Fibroblast of lung (primary cell): ENCODE data around the gene TTLL11. TPM values are rescaled to one million over a fixed set of nuclear protein-coding genes. Genes with fewer than 3 reads are reported as not detected.

Source experiments
- DNase-seq, 2 donors: peaks; one replicate each; pipeline versions ENCODE4 v3.0.0 to v3.0.0-alpha.2; 2010; ENCODE audit warnings: low read depth in 2 of 2
- H2AFZ ChIP-seq: 2 replicates; pipeline ENCODE4 v1.5.1; 2012; ENCODE audit warnings: low read length, control low read depth, inconsistent platforms
- H3K27ac ChIP-seq: 2 replicates; pipeline ENCODE4 v1.5.1; 2011; ENCODE audit warnings: low read length, control low read depth; ENCODE audit not compliant: insufficient read depth
- H3K27me3 ChIP-seq: 2 replicates; pipeline ENCODE4 v1.5.1; 2011; ENCODE audit warnings: mild to moderate bottlenecking, low read length; ENCODE audit not compliant: control insufficient read depth, insufficient read depth
- H3K36me3 ChIP-seq: 2 replicates; pipeline ENCODE4 v1.5.1; 2011; ENCODE audit warnings: low read length; ENCODE audit not compliant: control insufficient read depth, insufficient read depth
- H3K4me1 ChIP-seq: 2 replicates; pipeline ENCODE4 v1.5.1; 2011; ENCODE audit warnings: low read length; ENCODE audit not compliant: control insufficient read depth, insufficient read depth; ENCODE audit errors: extremely low read depth
- H3K4me2 ChIP-seq: 2 replicates; pipeline ENCODE4 v1.5.1; 2011; ENCODE audit warnings: low read length, control low read depth; ENCODE audit not compliant: insufficient read depth; ENCODE audit errors: extremely low read depth
- H3K4me3 ChIP-seq, 4 experiments: fragments of 200-600 bp in 1 of 4; sonication (generic) in 1 of 4; replicated peaks in 1 of 4; 2 replicates each; pipeline ENCODE4 v1.5.1; 2011 to 2016; ENCODE audit warnings: low read length in 4 of 4, low read depth in 3 of 4, mild to moderate bottlenecking in 3 of 4, control low read depth in 2 of 4, inconsistent platforms in 1 of 4, mixed read lengths in 1 of 4; ENCODE audit not compliant: insufficient read depth in 1 of 4; ENCODE audit errors: control extremely low read depth in 1 of 4
- H3K79me2 ChIP-seq: 2 replicates; pipeline ENCODE4 v1.5.1; 2012; ENCODE audit warnings: mild to moderate bottlenecking, low read length, inconsistent platforms; ENCODE audit not compliant: control insufficient read depth, insufficient read depth
- H3K9ac ChIP-seq: 2 replicates; pipeline ENCODE4 v1.5.1; 2011; ENCODE audit warnings: mild to moderate bottlenecking, low read length, control low read depth; ENCODE audit not compliant: insufficient read depth
- H3K9me3 ChIP-seq: 2 replicates; pipeline ENCODE4 v1.5.1; 2012; ENCODE audit warnings: low read depth, low read length; ENCODE audit not compliant: control insufficient read depth, insufficient read depth
- H4K20me1 ChIP-seq: 2 replicates; pipeline ENCODE4 v1.5.1; 2011; ENCODE audit warnings: low read length; ENCODE audit not compliant: control insufficient read depth, insufficient read depth; ENCODE audit errors: extremely low read depth
- EZH2 ChIP-seq: IDR thresholded peaks from 2 replicates; pipeline ENCODE4 v1.5.1; 2012; ENCODE audit warnings: low read length, control low read depth, mild to moderate bottlenecking; ENCODE audit errors: missing control alignments
- polyA plus RNA-seq, 2 donors: library from polyadenylated mRNA; depleted of rRNA in 1 of 2; stranded (reverse) in 1 of 2; unstranded in 1 of 2; fragments of >200 nt; gene quantifications; 2 replicates each; pipeline ENCODE4 v1.2.1, GENCODE V29; 2011 to 2012; ENCODE audit warnings: missing spikeins in 1 of 2
- total RNA-seq: library from RNA; depleted of rRNA; stranded (reverse); fragments of >200 nt; gene quantifications from 2 replicates; pipeline ENCODE4 v1.2.1, GENCODE V29; 2014
- TF ChIP-seq, protein P1 (sequence below), 2 donors: IDR thresholded peaks in 1 of 2; conservative IDR thresholded peaks in 1 of 2; 1 replicate in 1 of 2; 2 replicates in 1 of 2; pipeline ENCODE4 v1.5.1; 2011 to 2012; ENCODE audit warnings: low read length in 2 of 2, control low read depth in 1 of 2, inconsistent platforms in 1 of 2, low read depth in 1 of 2, mild to moderate bottlenecking in 1 of 2

Gene TTLL11
- total and polyA plus RNA-seq, 2 donors (not counting 1 experiment from before 2014, with no cell fraction given): 3.9 to 4.8 TPM

DNA sequence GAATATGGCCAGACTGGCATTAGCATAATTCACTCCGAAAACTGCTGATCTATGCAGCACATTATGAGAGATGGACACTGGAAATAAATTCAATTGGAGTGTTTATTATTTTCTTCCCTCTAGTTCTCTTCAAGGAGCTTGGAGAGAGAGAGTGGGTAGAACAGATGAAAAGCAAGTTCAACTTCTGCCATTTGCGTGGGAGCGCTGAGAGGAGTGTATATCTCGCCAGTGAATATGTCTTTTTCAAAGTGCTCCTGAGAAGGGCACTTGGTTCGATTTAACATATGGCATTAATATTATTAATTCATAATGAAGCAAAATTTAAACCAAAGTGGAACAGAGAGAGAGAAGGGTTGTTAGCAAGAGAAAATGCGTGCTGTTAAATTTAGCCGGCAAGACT is 227.2 kb downstream of the TTLL11 start:
- no peaks in the 10 kb centered on the region for H3K9me3 ChIP-seq
- no peak overlapping the region for H2AFZ ChIP-seq
- no peak for DNase-seq
- no peaks in the 10 kb centered on the region for H3K79me2 ChIP-seq
- H3K4me2 ChIP-seq: no peak overlapping the region
- H3K27me3 ChIP-seq: no peaks in the 10 kb centered on the region
- no peak overlapping the region for H3K4me3 ChIP-seq
- no peaks in the 10 kb centered on the region for H3K4me1 ChIP-seq
- H3K36me3 ChIP-seq: no peaks in the 10 kb centered on the region
- no peak for TF ChIP-seq EZH2
- TF ChIP-seq, protein P1, sequence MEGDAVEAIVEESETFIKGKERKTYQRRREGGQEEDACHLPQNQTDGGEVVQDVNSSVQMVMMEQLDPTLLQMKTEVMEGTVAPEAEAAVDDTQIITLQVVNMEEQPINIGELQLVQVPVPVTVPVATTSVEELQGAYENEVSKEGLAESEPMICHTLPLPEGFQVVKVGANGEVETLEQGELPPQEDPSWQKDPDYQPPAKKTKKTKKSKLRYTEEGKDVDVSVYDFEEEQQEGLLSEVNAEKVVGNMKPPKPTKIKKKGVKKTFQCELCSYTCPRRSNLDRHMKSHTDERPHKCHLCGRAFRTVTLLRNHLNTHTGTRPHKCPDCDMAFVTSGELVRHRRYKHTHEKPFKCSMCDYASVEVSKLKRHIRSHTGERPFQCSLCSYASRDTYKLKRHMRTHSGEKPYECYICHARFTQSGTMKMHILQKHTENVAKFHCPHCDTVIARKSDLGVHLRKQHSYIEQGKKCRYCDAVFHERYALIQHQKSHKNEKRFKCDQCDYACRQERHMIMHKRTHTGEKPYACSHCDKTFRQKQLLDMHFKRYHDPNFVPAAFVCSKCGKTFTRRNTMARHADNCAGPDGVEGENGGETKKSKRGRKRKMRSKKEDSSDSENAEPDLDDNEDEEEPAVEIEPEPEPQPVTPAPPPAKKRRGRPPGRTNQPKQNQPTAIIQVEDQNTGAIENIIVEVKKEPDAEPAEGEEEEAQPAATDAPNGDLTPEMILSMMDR (conservative IDR thresholded peaks at IDR 0.05 in 1 of 2, IDR thresholded peaks at IDR 0.05 in 1 of 2; ENCODE audit: low read depth in 1 of 2, low read length in 2 of 2): no peak
- no peaks in the 10 kb centered on the region for H4K20me1 ChIP-seq
- H3K27ac ChIP-seq: no peak overlapping the region
- no peak overlapping the region for H3K9ac ChIP-seq

DNA sequence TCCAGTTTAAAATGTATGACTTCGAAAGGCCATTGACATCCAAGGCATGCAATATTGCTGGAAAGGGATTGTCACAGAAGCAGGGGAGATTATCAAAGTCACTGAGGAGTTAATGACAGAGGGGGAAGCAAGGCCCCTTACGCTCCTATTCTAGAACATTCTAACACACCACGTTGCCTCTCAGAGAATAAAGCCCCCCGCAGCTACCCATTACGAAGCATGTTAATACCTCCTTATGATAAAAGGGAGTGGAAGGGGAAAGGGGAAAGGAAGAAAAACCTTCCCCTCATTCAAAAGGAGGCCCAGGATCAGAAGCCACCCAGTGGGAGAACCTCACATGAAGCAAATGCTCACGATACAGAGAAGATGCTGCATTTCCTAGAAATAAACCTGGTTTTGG is 228.0 kb downstream of the TTLL11 start:
- TF ChIP-seq, protein P1 (conservative IDR thresholded peaks at IDR 0.05 in 1 of 2, IDR thresholded peaks at IDR 0.05 in 1 of 2; ENCODE audit: low read depth in 1 of 2, low read length in 2 of 2): no peak
- no peak for TF ChIP-seq EZH2
- no peak overlapping the region for H2AFZ ChIP-seq
- H3K4me1 ChIP-seq: no peaks in the 10 kb centered on the region
- no peak overlapping the region for H3K9ac ChIP-seq
- H3K4me3 ChIP-seq: no peak overlapping the region
- no peaks in the 10 kb centered on the region for H3K9me3 ChIP-seq
- DNase-seq: no peak
- H3K27me3 ChIP-seq: no peaks in the 10 kb centered on the region
- H3K4me2 ChIP-seq: no peak overlapping the region
- H3K79me2 ChIP-seq: no peaks in the 10 kb centered on the region
- no peaks in the 10 kb centered on the region for H3K36me3 ChIP-seq
- H4K20me1 ChIP-seq: no peaks in the 10 kb centered on the region
- H3K27ac ChIP-seq: no peak overlapping the region

DNA sequence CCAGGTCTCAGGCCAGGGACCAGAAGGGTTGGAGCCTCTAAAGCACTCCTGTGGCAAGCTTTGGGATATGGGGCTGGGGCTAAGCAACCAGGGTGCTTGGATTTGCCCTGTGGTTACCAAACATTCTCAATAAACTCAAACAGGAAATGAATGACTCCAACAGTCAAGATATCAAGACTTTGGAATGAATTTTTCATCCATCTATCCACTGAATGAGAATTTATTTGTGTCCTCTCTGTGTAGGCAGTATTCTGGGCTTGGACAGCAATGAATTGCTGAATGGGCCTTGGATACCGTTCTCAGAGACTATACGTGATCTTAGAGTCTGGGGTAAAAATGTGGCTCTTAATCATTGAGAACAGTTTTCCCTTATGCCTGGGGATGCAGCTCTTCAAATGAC is 229.2 kb downstream of the TTLL11 start:
- Histone ChIP-seq H3K36me3 (no peaks in the 10 kb centered on the region), H4K20me1 (no peaks in the 10 kb centered on the region), H2AFZ (no peak overlapping the region), H3K79me2 (no peaks in the 10 kb centered on the region), H3K9ac (no peak overlapping the region), H3K4me3 (no peak overlapping the region), H3K27me3 (no peaks in the 10 kb centered on the region), H3K27ac (no peak overlapping the region), H3K9me3 (no peaks in the 10 kb centered on the region), H3K4me1 (no peaks in the 10 kb centered on the region), H3K4me2 (no peak overlapping the region)
- TF ChIP-seq EZH2: no peak
- TF ChIP-seq, protein P1 (conservative IDR thresholded peaks at IDR 0.05 in 1 of 2, IDR thresholded peaks at IDR 0.05 in 1 of 2; ENCODE audit: low read depth in 1 of 2, low read length in 2 of 2): no peak
- peak in 1 of 2 donors; percentile 53 for DNase-seq
